Nephron (organoid): ENCODE results near the gene BHLHE23.

Experiments
- H3K27ac Mint-ChIP-seq, 3 experiments: 2 replicates each; pipeline ENCODE4 v1.8.0; 2020; ENCODE audit warnings: mixed read lengths in 3 of 3, mild to moderate bottlenecking in 2 of 3, moderate library complexity in 1 of 3
- H3K27me3 Mint-ChIP-seq: 2 replicates; pipeline ENCODE4 v1.8.0; 2021; ENCODE audit warnings: low read depth, mild to moderate bottlenecking, moderate library complexity, mixed read lengths
- H3K36me3 Mint-ChIP-seq: 2 replicates; pipeline ENCODE4 v1.8.0; 2020; ENCODE audit warnings: low read depth, mixed read lengths
- H3K4me1 Mint-ChIP-seq: 2 replicates; pipeline ENCODE4 v1.8.0; 2020; ENCODE audit warnings: mixed read lengths
- H3K4me3 Mint-ChIP-seq, 3 experiments: 2 replicates each; pipeline ENCODE4 v1.8.0; 2020; ENCODE audit warnings: mild to moderate bottlenecking in 3 of 3, mixed read lengths in 3 of 3, moderate library complexity in 2 of 3
- H3K9me3 Mint-ChIP-seq: 2 replicates; pipeline ENCODE4 v1.8.0; 2020; ENCODE audit warnings: mixed read lengths
- TF ChIP-seq, protein P1 (sequence below), 3 experiments: fragments of 200-600 bp; sonication (generic); IDR thresholded peaks; one replicate each; pipeline ENCODE4 v1.5.0; 2021; ENCODE audit warnings: antibody characterized with exemption in 3 of 3; ENCODE audit not compliant: unreplicated experiment in 3 of 3

BHLHE23 gene

GRCh38 chr20:63033794-63034709 lies 27.3 kb upstream of the BHLHE23 start:
- no peaks in the 10 kb centered on the region for H3K36me3 Mint-ChIP-seq

GRCh38 chr20:63032861-63033793 lies 26.4 kb upstream of the BHLHE23 start:
- no peaks in the 10 kb centered on the region for H3K9me3 Mint-ChIP-seq
- H3K36me3 Mint-ChIP-seq, result no peaks in the 10 kb centered on the region
- H3K27ac Mint-ChIP-seq, result no peak overlapping the region
- peak overlapping the region in 1 of 3 experiments; percentile 61 for H3K4me3 Mint-ChIP-seq
- TF ChIP-seq, protein P1, sequence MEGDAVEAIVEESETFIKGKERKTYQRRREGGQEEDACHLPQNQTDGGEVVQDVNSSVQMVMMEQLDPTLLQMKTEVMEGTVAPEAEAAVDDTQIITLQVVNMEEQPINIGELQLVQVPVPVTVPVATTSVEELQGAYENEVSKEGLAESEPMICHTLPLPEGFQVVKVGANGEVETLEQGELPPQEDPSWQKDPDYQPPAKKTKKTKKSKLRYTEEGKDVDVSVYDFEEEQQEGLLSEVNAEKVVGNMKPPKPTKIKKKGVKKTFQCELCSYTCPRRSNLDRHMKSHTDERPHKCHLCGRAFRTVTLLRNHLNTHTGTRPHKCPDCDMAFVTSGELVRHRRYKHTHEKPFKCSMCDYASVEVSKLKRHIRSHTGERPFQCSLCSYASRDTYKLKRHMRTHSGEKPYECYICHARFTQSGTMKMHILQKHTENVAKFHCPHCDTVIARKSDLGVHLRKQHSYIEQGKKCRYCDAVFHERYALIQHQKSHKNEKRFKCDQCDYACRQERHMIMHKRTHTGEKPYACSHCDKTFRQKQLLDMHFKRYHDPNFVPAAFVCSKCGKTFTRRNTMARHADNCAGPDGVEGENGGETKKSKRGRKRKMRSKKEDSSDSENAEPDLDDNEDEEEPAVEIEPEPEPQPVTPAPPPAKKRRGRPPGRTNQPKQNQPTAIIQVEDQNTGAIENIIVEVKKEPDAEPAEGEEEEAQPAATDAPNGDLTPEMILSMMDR (IDR thresholded peaks at IDR 0.05; ENCODE audit: unreplicated experiment in 3 of 3), result no peak
- peaks cover 84% of the 10 kb centered on the region for H3K27me3 Mint-ChIP-seq
- peaks cover 7% of the 10 kb centered on the region for H3K4me1 Mint-ChIP-seq

More at GRCh38 chr20:63033794-63034709, 27.3 kb upstream of the BHLHE23 start:
- TF ChIP-seq, protein P1 (IDR thresholded peaks at IDR 0.05; ENCODE audit: unreplicated experiment in 3 of 3), result no peak
- Mint-ChIP-seq H3K4me3 (no peak overlapping the region), H3K27me3 (peaks cover 88% of the 10 kb centered on the region), H3K27ac (no peak overlapping the region), H3K4me1 (peaks cover 7% of the 10 kb centered on the region), H3K9me3 (no peaks in the 10 kb centered on the region)

DNA sequence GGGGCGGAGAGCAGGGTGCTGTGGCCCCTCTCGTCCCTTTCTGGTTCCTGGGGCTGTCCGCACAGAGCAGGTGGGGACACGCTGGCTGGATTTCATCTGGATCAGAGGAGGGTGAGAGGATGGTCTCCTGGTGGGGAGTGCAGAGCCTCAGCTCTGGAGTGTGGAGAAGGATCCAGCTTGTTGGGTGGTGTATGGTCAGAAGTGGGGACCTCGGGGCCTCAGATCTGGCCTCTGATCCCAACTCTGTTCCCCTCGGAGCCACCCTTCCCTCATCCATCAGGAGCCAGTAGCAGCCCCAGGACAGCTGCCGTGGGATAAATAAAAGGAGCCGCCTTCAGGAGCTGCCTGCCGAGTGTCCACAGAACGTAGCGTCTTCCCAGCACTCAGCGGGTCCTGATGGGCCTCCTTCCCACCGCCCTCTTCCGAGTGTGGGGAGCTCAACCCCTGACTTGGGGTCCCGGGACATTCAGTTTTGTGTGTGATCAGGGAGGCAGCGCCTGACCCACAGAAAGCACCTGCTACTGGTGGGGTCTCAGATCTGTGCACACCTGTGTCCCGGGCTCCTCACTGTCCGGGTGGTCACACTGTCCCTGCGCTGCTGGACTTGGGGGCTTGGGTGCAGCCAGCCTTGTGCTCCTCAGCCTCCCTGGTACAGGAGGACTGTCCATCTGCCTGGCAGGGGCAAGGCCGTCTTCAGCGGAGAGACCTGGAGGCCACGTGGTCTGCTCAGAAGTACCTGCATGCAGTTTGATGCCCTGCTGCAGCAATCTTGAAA lies 25.4 kb upstream of the BHLHE23 start:
- Mint-ChIP-seq H3K9me3 (no peaks in the 10 kb centered on the region), H3K27me3 (peaks cover 84% of the 10 kb centered on the region), H3K36me3 (no peaks in the 10 kb centered on the region), H3K4me1 (peaks cover 7% of the 10 kb centered on the region), H3K4me3 (no peak overlapping the region), H3K27ac (no peak overlapping the region)
- TF ChIP-seq, protein P1 (IDR thresholded peaks at IDR 0.05; ENCODE audit: unreplicated experiment in 3 of 3), result no peak

DNA sequence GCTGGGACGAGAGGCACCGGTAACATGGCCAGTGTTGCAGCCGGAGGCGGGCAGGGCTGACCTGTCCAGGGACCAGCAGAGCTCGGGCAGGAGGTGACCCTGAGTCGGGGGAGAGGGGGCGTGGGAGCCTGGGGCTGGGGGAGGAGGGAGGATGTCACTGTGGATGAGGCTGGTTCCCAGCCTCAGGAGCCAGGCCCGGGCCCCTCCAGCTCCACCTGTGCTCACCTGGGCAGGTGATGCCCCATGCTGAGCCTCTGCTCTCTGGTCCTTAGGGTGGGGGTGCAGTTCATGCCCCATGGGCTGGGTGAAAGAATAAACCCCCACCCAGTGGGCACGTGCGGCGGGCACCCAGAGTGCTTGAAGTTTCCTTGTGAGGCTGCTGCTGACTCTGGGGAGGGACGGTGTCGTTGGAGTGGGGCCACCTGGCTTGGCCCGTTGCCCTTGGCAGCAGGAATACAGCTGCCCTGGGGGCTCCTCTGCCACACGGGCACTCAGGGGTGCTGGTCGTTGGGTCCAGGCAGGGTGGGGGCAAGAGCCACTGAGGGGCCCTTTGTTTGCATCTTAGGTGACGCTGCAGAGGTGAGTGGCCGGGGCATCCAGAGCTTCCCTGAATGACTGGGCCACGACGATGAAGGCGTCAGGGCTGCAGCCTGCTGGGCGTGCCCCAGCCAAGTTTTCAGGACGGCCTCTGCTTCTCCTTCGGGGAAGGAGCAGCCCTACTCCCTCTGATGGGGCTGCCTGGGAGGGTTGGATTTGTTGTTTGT lies 24.7 kb upstream of the BHLHE23 start:
- Mint-ChIP-seq H3K36me3 (no peaks in the 10 kb centered on the region), H3K27ac (no peak overlapping the region), H3K4me1 (peaks cover 7% of the 10 kb centered on the region), H3K27me3 (peaks cover 85% of the 10 kb centered on the region), H3K9me3 (no peaks in the 10 kb centered on the region), H3K4me3 (no peak overlapping the region)
- TF ChIP-seq, protein P1 (IDR thresholded peaks at IDR 0.05; ENCODE audit: unreplicated experiment in 3 of 3), result no peak
